Breast epithelium (tissue), 3 donors: ENCODE measurements around the gene NPHP4.

Experiments used
- CTCF ChIP-seq, 3 donors: fragments of 450-650 bp; IDR thresholded peaks; one replicate each; pipeline ENCODE4 v1.5.1; 2016 to 2017; ENCODE audit warnings: antibody characterized with exemption in 3 of 3, mild to moderate bottlenecking in 3 of 3, moderate library complexity in 3 of 3
- POLR2A ChIP-seq: fragments of 450-650 bp; IDR thresholded peaks from one replicate; pipeline ENCODE4 v1.6.1; 2016; ENCODE audit warnings: antibody characterized with exemption, mild to moderate bottlenecking, moderate library complexity
- POLR2AphosphoS5 ChIP-seq, 3 donors: sonication (generic); formaldehyde crosslinking; IDR thresholded peaks; one replicate each; pipeline ENCODE4 v1.6.1; 2017; ENCODE audit warnings: antibody characterized with exemption in 3 of 3

GRCh38 chr1:5855196-5855897 is 136.9 kb downstream of the NPHP4 start:
- TF ChIP-seq CTCF (IDR thresholded peaks at IDR 0.05): no peak
- TF ChIP-seq POLR2AphosphoS5 (IDR thresholded peaks at IDR 0.05): no peak
- TF ChIP-seq POLR2A: no peak
